PFSK-1 (cell line): ENCODE data around the gene PDCD2L.

Source experiments
- FOXP2 ChIP-seq: optimal IDR thresholded peaks from 2 replicates; pipeline ENCODE3; 2011; ENCODE audit warnings: borderline replicate concordance, control low read depth, inconsistent platforms; ENCODE audit not compliant: insufficient read depth; ENCODE audit errors: extremely low read length, extremely low read depth
- POLR2AphosphoS5 ChIP-seq: IDR thresholded peaks from 2 replicates; pipeline ENCODE4 v1.6.1; 2012; ENCODE audit warnings: low read depth, mild to moderate bottlenecking, control low read depth, low read length, moderate library complexity
- REST ChIP-seq, 2 experiments: IDR thresholded peaks; 2 replicates each; pipeline versions ENCODE4 v1.6.1 to v1.8.0; 2011 to 2012; ENCODE audit warnings: low read depth in 2 of 2, low read length in 2 of 2, control low read depth in 1 of 2, inconsistent platforms in 1 of 2, mild to moderate bottlenecking in 1 of 2, moderate library complexity in 1 of 2; ENCODE audit not compliant: insufficient read depth in 1 of 2
- SIN3A ChIP-seq: IDR thresholded peaks from 2 replicates; pipeline ENCODE4 v1.6.1; 2012; ENCODE audit warnings: mild to moderate bottlenecking, low read length, moderate library complexity, borderline replicate concordance; ENCODE audit not compliant: insufficient read depth
- TAF1 ChIP-seq: IDR thresholded peaks from 2 replicates; pipeline ENCODE4 v1.6.1; 2012; ENCODE audit warnings: low read length, control low read depth, borderline replicate concordance; ENCODE audit not compliant: insufficient read depth

The PDCD2L gene

GRCh38 chr19:34368338-34368737 is 35.9 kb upstream of the PDCD2L start:
- no peak for TF ChIP-seq SIN3A
- no peak for TF ChIP-seq FOXP2
- TF ChIP-seq POLR2AphosphoS5, result no peak
- no peak for TF ChIP-seq TAF1
- no peak for TF ChIP-seq REST (IDR thresholded peaks at IDR 0.05; ENCODE audit: insufficient read depth in 1 of 2, low read depth in 2 of 2, low read length in 2 of 2)

- TF ChIP-seq FOXP2, result no peak
Observed at GRCh38 chr19:34370117-34370516, 34.1 kb upstream of the PDCD2L start.

- TF ChIP-seq SIN3A (no peak), TAF1 (no peak), POLR2AphosphoS5 (no peak), REST (IDR thresholded peaks at IDR 0.05; ENCODE audit: insufficient read depth in 1 of 2, low read depth in 2 of 2, low read length in 2 of 2) (no peak), FOXP2 (no peak)
Observed at GRCh38 chr19:34370983-34371382, 33.2 kb upstream of the PDCD2L start.

- TF ChIP-seq REST (IDR thresholded peaks at IDR 0.05; ENCODE audit: insufficient read depth in 1 of 2, low read depth in 2 of 2, low read length in 2 of 2) (no peak), POLR2AphosphoS5 (no peak), TAF1 (no peak), FOXP2 (no peak), SIN3A (no peak)
Observed at GRCh38 chr19:34373601-34374288, 30.5 kb upstream of the PDCD2L start.

- TF ChIP-seq FOXP2 (no peak), SIN3A (no peak), REST (IDR thresholded peaks at IDR 0.05; ENCODE audit: insufficient read depth in 1 of 2, low read depth in 2 of 2, low read length in 2 of 2) (no peak), POLR2AphosphoS5 (no peak), TAF1 (no peak)
Observed at GRCh38 chr19:34375598-34375997, 28.6 kb upstream of the PDCD2L start.
